NCI-H446 (cell line): ENCODE results near the gene STXBP6.

Source experiments
- DNase-seq, 2 experiments: peaks; one replicate each; lab custom pipeline; 2025; lab: John Stamatoyannopoulos, UW

Gene STXBP6

GRCh38 chr14:24887623-24888304 lies 162.2 kb downstream of the STXBP6 start:
- DNase-seq: no peak

GRCh38 chr14:24885410-24885913 lies 164.5 kb downstream of the STXBP6 start:
- no peak for DNase-seq

GRCh38 chr14:24883576-24883975 lies 166.4 kb downstream of the STXBP6 start:
- DNase-seq: no peak

GRCh38 chr14:24881116-24881893 lies 168.6 kb downstream of the STXBP6 start:
- no peak for DNase-seq

- DNase-seq: no peak
Measured at GRCh38 chr14:24880689-24881088, 169.3 kb downstream of the STXBP6 start.

GRCh38 chr14:24879661-24880386 lies 170.1 kb downstream of the STXBP6 start:
- no peak for DNase-seq

- DNase-seq: no peak
Measured at GRCh38 chr14:24876996-24877395, 173.0 kb downstream of the STXBP6 start.

- no peak for DNase-seq
Measured at GRCh38 chr14:24875991-24876878, 173.7 kb downstream of the STXBP6 start.

- no peak for DNase-seq
Measured at GRCh38 chr14:24875203-24875838, 174.6 kb downstream of the STXBP6 start.

GRCh38 chr14:24874514-24875202 lies 175.3 kb downstream of the STXBP6 start:
- no peak for DNase-seq

- DNase-seq: no peak
Measured at GRCh38 chr14:24873551-24873950, 176.4 kb downstream of the STXBP6 start.

GRCh38 chr14:24870949-24871701 lies 178.8 kb downstream of the STXBP6 start:
- DNase-seq: no peak

GRCh38 chr14:24868389-24868788 lies 181.6 kb downstream of the STXBP6 start:
- no peak for DNase-seq

- DNase-seq: no peak
Measured at GRCh38 chr14:24866067-24866639, 183.8 kb downstream of the STXBP6 start.

GRCh38 chr14:24863968-24864684 lies 185.8 kb downstream of the STXBP6 start:
- no peak for DNase-seq

- no peak for DNase-seq
Measured at GRCh38 chr14:24861083-24861630, 188.8 kb downstream of the STXBP6 start.

- no peak for DNase-seq
Measured at GRCh38 chr14:24859559-24859958, 190.4 kb downstream of the STXBP6 start.

GRCh38 chr14:24858684-24859083 lies 191.3 kb downstream of the STXBP6 start:
- DNase-seq: no peak
